GM11168 (cell line): ENCODE data around the gene WDFY4.

Experiments used
- in situ Hi-C: fragments of 300-500 bp; cut with MboI; formaldehyde crosslinking; loops from one replicate; pipeline ENCODE4 v1.12.0; 2022; ENCODE audit warnings: low sequenced_read_pairs; ENCODE audit not compliant: unreplicated experiment

The WDFY4 gene

GRCh38 chr10:48804740-48805182, 120.1 kb downstream of the WDFY4 start:
- in situ Hi-C loops = no loop called here

GRCh38 chr10:48805411-48805810, 120.7 kb downstream of the WDFY4 start:
- in situ Hi-C loops = no loop called here

- in situ Hi-C loops = no loop called here
Observed at GRCh38 chr10:48805848-48806247, 121.2 kb downstream of the WDFY4 start.

DNA sequence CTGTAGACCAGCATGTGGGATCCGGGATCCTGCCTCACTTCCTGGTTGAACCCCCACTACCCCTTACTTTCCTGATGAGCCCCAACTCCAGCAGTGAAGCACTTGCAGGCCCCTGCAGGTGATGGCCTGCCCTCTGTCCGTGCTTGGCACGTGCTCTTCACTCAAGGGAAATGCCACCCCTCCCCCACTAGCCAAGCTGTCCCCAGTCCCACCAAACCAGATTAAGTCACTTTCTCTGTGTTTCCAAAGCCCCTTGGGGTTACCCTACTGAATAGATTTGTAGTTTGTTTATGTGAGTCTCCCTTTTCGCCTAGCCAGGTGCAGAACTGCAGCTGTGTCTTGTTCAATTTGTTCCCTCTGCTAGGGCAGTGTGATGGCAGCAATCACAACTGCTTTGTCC, 121.7 kb downstream of the WDFY4 start:
- in situ Hi-C loops = no loop called here

- in situ Hi-C loops = no loop called here
Observed at GRCh38 chr10:48807791-48808470, 123.3 kb downstream of the WDFY4 start.

DNA sequence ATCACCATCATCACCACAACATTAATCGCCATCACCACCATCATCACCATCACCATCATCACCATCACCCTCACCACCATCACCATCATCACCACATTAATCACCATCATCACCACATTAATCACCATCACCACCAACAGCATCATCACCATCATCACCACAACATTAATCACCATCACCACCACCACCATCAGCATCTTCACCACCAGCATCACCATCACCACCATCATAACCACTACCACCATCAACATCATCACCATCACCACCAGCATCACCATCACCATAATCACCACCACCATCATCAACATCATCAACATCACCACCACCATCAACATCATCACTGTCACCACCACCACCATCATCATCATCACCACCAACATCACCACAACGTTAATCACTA, 124.6 kb downstream of the WDFY4 start:
- in situ Hi-C loops = no loop called here

DNA sequence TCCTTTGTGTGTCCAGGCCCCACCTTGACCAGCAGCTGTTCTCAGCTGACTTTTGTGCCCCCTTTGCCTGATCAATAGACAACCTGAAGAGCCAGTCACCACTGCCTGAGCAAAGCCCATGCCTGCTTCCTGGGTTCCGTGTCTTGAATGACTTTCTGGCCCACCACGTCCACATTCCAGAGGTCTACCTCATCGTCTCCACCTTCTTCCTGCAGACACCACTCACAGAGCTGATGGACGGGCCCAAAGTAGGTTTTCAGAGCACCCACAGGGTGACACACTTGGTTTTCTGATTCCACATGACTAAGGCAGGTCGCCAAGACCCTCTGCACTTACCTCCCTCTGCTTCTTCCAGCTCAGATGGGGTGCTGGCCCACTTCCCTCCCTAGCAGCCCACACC, 126.8 kb downstream of the WDFY4 start:
- in situ Hi-C loops = no loop called here

DNA sequence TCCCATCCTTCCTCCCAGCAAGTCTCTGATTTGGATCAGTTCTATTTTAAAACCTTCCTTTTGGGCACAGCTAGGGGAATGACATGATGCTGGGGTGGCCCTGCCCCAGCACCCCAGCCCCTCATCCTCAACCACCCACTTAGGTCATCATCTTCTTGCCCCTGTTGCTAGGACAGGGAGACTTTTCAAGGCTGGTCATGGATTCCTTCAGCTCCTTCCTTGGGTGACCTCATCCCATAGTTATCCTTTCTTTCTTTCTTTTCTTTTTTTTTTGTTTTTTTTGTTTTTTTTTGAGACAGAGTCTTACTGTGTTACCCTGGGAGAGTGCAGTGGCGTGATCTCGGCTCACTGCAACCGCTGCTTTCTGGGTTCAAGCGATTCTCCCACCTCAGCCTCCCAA, 127.2 kb downstream of the WDFY4 start:
- in situ Hi-C loops = no loop called here

DNA sequence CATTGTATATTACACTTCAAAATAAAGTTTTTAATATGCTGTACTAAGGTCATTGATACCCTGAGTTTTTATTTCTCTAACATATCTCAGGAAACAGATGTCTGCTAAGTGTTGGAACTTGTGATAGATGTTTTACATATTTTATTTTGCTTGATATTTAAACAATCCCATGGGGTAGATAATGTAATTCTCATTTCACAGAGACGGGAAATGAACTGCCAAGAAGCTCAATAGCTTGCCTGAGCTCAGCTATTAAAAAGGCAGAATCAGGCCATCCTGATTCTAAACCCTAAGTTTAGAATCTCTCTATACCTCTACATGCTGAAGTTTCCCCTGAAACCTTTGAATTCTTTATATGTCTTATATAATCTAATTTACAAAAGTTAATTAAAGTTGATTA, 128.6 kb downstream of the WDFY4 start:
- in situ Hi-C loops = no loop called here

DNA sequence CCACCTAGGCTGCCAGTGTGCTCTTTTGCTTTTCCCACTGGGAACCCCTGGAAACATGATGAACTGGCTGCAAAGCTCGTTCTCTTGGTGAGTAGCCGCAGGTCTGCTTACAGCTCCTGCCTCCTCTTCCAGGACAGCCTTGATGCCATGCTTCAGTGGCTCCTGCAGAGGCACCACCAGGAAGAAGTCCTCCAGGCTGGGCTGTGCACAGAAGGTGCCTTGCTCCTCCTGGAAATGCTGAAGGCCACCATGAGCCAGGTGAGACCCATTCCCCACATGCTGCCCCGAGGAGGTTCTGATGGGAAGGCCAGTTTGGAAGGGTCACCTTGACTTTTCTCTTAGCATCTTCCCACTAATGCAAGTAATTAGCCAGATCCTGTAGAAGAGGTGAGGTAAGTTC, 129.2 kb downstream of the WDFY4 start:
- in situ Hi-C loops = no loop called here

- in situ Hi-C loops = no loop called here
Observed at GRCh38 chr10:48814933-48815332, 130.3 kb downstream of the WDFY4 start.

- in situ Hi-C loops = no loop called here
Observed at GRCh38 chr10:48817141-48817540, 132.5 kb downstream of the WDFY4 start.

GRCh38 chr10:48818081-48818480, 133.4 kb downstream of the WDFY4 start:
- in situ Hi-C loops = no loop called here

- in situ Hi-C loops = no loop called here
Observed at GRCh38 chr10:48818861-48819520, 134.3 kb downstream of the WDFY4 start.

DNA sequence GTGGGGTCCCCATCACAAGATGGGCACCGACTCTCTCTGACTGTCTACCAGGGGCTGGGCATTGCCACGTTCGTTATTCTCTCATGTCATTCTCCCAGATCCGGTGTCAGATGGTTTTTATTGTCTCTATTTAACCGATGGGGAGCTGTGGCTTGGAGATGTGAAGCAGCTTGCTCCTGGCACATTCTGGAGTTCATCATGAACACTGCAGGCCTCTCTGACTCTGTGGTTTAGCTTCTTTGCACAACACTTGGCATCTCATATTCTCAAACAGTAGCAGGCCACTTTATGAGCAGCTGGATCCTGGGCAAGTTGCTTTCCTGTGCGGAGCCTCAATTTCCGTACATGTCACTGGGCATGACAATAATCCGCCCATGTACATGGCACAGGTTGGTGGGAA, 135.1 kb downstream of the WDFY4 start:
- in situ Hi-C loops = no loop called here

DNA sequence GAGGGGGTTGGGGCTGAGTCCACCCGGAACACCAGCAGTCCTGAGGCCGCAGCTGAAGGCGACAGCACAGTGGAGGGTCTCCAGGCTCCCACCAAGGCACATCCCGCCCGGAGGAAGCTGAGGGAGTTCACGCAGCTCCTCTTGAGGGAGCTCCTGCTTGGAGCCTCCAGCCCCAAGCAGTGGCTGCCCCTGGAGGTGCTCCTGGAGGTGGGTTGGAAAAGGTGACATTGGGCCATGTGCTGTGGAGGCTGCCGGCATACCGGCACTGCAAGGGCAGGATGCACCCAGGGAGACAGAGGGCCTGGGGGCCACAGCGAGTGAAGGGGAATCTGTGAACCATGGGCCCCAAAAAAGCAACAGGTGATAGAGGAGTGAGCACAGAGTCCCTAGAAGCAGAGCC, 135.6 kb downstream of the WDFY4 start:
- in situ Hi-C loops = no loop called here

GRCh38 chr10:48820699-48821098, 136.0 kb downstream of the WDFY4 start:
- in situ Hi-C loops = no loop called here

DNA sequence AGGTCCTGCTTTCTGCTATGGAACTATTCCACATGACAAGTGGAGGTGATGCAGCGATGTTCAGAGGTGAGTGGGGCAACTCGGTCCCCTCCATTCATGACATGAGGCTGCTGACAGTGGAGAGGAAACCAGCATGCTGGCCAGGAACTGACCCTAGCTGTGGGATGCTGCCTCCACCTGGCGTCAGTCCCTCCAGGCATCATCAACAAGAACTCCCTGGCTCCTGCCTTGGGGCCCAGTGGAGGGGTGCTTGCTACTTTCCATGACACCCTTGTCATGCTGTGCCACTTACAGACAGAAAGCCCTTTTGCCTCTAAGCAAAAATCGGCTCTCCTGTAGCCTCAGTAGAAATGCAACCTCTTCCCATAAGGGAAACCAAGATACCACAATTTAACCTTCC, 136.4 kb downstream of the WDFY4 start:
- in situ Hi-C loops = no loop called here

- in situ Hi-C loops = no loop called here
Observed at GRCh38 chr10:48821692-48822091, 137.0 kb downstream of the WDFY4 start.

DNA sequence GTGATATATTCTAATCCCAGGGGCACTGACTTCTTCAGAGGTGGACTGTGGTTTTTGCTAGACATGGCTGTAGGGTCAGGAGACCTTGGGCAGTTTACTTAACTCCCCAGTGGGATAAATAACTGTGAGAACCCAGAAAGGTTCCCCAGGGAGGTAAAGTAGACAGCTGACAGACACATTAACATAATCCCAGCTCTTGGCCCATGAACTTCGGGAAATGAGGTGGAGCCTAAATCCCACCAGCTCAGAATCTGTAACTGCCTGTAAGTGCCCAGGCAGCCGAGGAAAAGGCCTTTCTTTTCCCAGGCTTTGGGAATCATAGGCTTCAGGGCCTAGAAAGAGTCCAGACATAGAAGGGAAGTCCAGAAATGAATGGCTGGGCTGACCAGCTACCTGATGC, 149.0 kb downstream of the WDFY4 start:
- in situ Hi-C loops = no loop called here

DNA sequence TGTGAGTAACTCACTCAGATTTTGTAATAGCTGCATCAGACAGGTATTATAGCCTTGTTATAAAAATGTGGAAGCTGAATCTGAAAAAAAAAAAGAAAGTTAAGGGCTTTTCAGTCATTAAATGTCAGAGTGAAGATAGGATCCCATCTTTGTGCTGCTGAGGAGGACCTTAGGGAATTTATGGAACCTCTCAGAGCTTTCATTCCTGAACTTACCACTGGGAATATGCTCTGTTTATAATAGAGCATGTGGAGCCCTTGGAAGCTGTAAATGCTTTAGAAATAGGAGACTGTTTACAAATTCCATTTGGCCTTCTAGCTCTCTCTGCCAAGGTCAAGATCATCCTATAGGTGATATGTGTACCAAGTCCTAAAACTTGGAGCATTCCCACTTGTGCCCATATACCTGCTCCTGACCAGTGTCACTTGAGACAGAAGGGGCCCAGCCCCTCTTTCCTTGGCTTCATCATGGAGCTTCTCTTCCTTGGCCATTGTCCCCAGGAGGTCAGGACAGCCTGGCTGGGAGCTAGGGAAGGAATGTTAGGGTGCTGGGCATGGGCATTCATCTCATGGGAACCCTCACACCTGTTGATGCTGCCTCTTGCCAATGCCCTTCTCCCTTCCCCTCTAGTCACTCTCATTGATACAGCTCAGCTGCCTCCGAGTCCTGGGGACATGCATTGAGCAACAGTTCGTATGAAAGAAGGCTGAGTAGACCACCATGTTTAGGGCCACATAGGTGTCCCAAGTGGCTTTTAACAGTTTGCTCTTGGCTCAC, 149.7 kb downstream of the WDFY4 start:
- in situ Hi-C loops = no loop called here
